K562 (cell line): ENCODE measurements around the gene SULT6B1. TPM values are rescaled to one million over a fixed set of nuclear protein-coding genes. Genes with fewer than 3 reads are reported as not detected.

Source experiments
- BCOR ChIP-seq: fragments of 450-650 bp; IDR thresholded peaks from 2 replicates; pipeline ENCODE4 v1.6.1; 2016
- CHD2 ChIP-seq: IDR thresholded peaks from 2 replicates; pipeline ENCODE4 v1.6.1; 2011; ENCODE audit warnings: low read depth, low read length
- DIDO1 ChIP-seq: fragments of 450-650 bp; IDR thresholded peaks from 2 replicates; pipeline ENCODE4 v1.6.1; 2016; ENCODE audit warnings: low read depth, missing biosample characterization, missing genetic modification characterization
- MAFF ChIP-seq: IDR thresholded peaks from 2 replicates; pipeline ENCODE4 v1.6.1; 2012; ENCODE audit warnings: low read length, improper control_type of control experiment
- MAFG ChIP-seq: fragments of 450-650 bp; conservative IDR thresholded peaks from 2 replicates; pipeline ENCODE4 v1.6.1; 2016; ENCODE audit warnings: missing genetic modification characterization, missing compliant biosample characterization
- MYC ChIP-seq, 2 experiments: fragments of 250-450 bp in 1 of 2; sonication (Bioruptor Pico) in 1 of 2; IDR thresholded peaks; 2 replicates each; pipeline versions ENCODE4 v1.5.1 to v1.6.1; 2012 to 2021; ENCODE audit warnings: low read depth in 2 of 2, borderline replicate concordance in 1 of 2, improper control_type of control experiment in 1 of 2, low read length in 1 of 2, mild to moderate bottlenecking in 1 of 2, moderate library complexity in 1 of 2
- POLR3G ChIP-seq: IDR thresholded peaks from 2 replicates; pipeline ENCODE4 v1.6.1; 2011; ENCODE audit not compliant: insufficient read length, insufficient replicate concordance; ENCODE audit errors: extremely low read depth
- PTTG1 ChIP-seq: fragments of 450-650 bp; IDR thresholded peaks from 2 replicates; pipeline ENCODE4 v1.6.1; 2016; ENCODE audit warnings: low read depth, mild to moderate bottlenecking, missing genetic modification characterization, missing compliant biosample characterization
- ZNF316 ChIP-seq: fragments of 450-650 bp; IDR thresholded peaks from 2 replicates; pipeline ENCODE4 v1.6.1; 2016
- ZNF584 ChIP-seq: fragments of 200-800 bp; sonication (Bioruptor generic); IDR thresholded peaks from 2 replicates; pipeline ENCODE4 v1.6.1; 2016; ENCODE audit warnings: low read depth, mild to moderate bottlenecking, missing genetic modification characterization, missing compliant biosample characterization
- polyA plus RNA-seq, 8 experiments: library from polyadenylated mRNA; depleted of rRNA in 4 of 8; stranded (reverse) in 5 of 8; unstranded in 3 of 8; fragments of >200 nt; fragmentation: Nextera tagmentation in 2 of 8; fragmentation: Illumina TruSeq in 1 of 8; extraction: Ambion mirVana in 2 of 8; extraction: Trizol in 1 of 8; gene quantifications; 2 replicates each; pipeline versions ENCODE4 v1.2.1 to v1.2.3, GENCODE V29; 2011 to 2014; ENCODE audit warnings: inconsistent platforms in 1 of 8, missing spikeins in 1 of 8
- total RNA-seq, 7 experiments: library from RNA; depleted of rRNA in 6 of 7; stranded (reverse); fragments of >200 nt in 6 of 7; fragmentation: Illumina TruSeq in 2 of 7; extraction: Trizol in 2 of 7; gene quantifications; 2 replicates each; pipeline versions ENCODE4 v1.2.1 to v1.2.3, GENCODE V29; 2011 to 2021; ENCODE audit warnings: low replicate concordance in 1 of 7
- TF ChIP-seq, protein P1 (sequence below), 2 experiments: fragments of 150-350 bp in 1 of 2; IDR thresholded peaks; 2 replicates each; pipeline ENCODE4 v1.6.1; 2012 to 2016; ENCODE audit warnings: low read depth in 2 of 2, low read length in 2 of 2, mild to moderate bottlenecking in 1 of 2, moderate library complexity in 1 of 2

Gene SULT6B1
- total and polyA plus RNA-seq, 9 of the 15 experiments (the other 6 are each of a cell fraction or from before 2014, with no cell fraction given) = not detected

DNA sequence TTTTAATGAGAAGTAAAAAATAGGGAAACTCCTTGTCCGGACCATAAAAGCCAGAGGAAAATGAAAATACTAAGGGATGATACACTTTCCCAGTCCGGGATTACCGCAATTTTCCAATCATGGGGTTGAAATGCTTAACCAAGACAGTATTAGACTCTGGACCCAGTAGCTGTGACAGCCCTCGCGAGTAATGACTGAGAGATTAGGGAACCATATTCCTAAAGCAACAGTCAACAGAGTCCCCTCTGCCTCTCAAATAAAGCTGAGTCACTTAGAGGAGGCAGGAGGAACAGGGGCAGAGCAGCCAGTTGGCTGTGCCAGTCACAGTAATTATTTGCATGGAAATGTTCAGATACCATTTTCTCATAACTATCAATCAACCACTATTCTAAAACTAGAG is 69.3 kb downstream of the SULT6B1 start (continued):
- TF ChIP-seq ZNF584 (CRISPR knock-in tag) (no peak), CHD2 (no peak), MAFF (peak; percentile 47; the same call in 1 of the 2 replicates), MAFG (tag) (0 out of 2 replicates have a peak, but pooled peaks have one; percentile 36), DIDO1 (tag) (no peak), PTTG1 (tag) (no peak), BCOR (no peak), POLR3G (no peak), ZNF316 (peak; percentile 22; the same call in 1 of the 2 replicates), MYC (IDR thresholded peaks at IDR 0.05; ENCODE audit: low read depth, low read length) (no peak), MYC (CRISPR knock-in tag; IDR thresholded peaks at IDR 0.05; ENCODE audit: borderline replicate concordance, low read depth) (no peak)
- TF ChIP-seq, protein P1, sequence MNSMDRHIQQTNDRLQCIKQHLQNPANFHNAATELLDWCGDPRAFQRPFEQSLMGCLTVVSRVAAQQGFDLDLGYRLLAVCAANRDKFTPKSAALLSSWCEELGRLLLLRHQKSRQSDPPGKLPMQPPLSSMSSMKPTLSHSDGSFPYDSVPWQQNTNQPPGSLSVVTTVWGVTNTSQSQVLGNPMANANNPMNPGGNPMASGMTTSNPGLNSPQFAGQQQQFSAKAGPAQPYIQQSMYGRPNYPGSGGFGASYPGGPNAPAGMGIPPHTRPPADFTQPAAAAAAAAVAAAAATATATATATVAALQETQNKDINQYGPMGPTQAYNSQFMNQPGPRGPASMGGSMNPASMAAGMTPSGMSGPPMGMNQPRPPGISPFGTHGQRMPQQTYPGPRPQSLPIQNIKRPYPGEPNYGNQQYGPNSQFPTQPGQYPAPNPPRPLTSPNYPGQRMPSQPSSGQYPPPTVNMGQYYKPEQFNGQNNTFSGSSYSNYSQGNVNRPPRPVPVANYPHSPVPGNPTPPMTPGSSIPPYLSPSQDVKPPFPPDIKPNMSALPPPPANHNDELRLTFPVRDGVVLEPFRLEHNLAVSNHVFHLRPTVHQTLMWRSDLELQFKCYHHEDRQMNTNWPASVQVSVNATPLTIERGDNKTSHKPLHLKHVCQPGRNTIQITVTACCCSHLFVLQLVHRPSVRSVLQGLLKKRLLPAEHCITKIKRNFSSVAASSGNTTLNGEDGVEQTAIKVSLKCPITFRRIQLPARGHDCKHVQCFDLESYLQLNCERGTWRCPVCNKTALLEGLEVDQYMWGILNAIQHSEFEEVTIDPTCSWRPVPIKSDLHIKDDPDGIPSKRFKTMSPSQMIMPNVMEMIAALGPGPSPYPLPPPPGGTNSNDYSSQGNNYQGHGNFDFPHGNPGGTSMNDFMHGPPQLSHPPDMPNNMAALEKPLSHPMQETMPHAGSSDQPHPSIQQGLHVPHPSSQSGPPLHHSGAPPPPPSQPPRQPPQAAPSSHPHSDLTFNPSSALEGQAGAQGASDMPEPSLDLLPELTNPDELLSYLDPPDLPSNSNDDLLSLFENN (IDR thresholded peaks at IDR 0.05; ENCODE audit: low read depth in 2 of 2, low read length in 2 of 2) = no peak

Other genes starting within 250 kb of the SULT6B1 start
Only the 7 nearest of the 9 such genes appear.
- 9.8 and 13.6 TPM in 2 replicates for gene HEATR5B, start 104.3 kb downstream of the SULT6B1 start, total RNA-seq (2014; rRNA removed)
- gene HEATR5B, start 104.3 kb downstream of the SULT6B1 start, total RNA-seq (2014; rRNA removed; fragmentation: Illumina TruSeq; extraction: Trizol) = 16.9 and 18.2 TPM in 2 replicates
- 15.5 and 17.6 TPM in 2 replicates for gene HEATR5B, start 104.3 kb downstream of the SULT6B1 start, total RNA-seq (2015; rRNA removed; fragmentation: Illumina TruSeq; extraction: Trizol)
- gene HEATR5B, start 104.3 kb downstream of the SULT6B1 start, total RNA-seq (2021) = 12.2 and 12.7 TPM in 2 replicates
- 18.4 and 21.7 TPM in 2 replicates for gene HEATR5B, start 104.3 kb downstream of the SULT6B1 start, polyA plus RNA-seq (2011; rRNA removed)
- gene HEATR5B, start 104.3 kb downstream of the SULT6B1 start, polyA plus RNA-seq (2014; fragmentation: Illumina TruSeq; extraction: Trizol) = 10.2 and 10.8 TPM in 2 replicates
- gene HEATR5B, start 104.3 kb downstream of the SULT6B1 start, polyA plus RNA-seq (2014; fragmentation: Nextera tagmentation; extraction: Ambion mirVana) = 1 to 10 TPM; 4.2 to 4.7 TPM
- 10.1 and 10.6 TPM in 2 replicates for gene HEATR5B, start 104.3 kb downstream of the SULT6B1 start, polyA plus RNA-seq (2014; rRNA removed)
- gene GPATCH11, start 104.2 kb downstream of the SULT6B1 start, total RNA-seq (2014; rRNA removed) = 10.0 and 11.3 TPM in 2 replicates
- 23.9 and 27.1 TPM in 2 replicates for gene GPATCH11, start 104.2 kb downstream of the SULT6B1 start, total RNA-seq (2014; rRNA removed; fragmentation: Illumina TruSeq; extraction: Trizol)
- gene GPATCH11, start 104.2 kb downstream of the SULT6B1 start, total RNA-seq (2015; rRNA removed; fragmentation: Illumina TruSeq; extraction: Trizol) = 20.0 and 22.8 TPM in 2 replicates
- 9.9 and 10.5 TPM in 2 replicates for gene GPATCH11, start 104.2 kb downstream of the SULT6B1 start, total RNA-seq (2021)
- 12.9 and 18.1 TPM in 2 replicates for gene GPATCH11, start 104.2 kb downstream of the SULT6B1 start, polyA plus RNA-seq (2011; rRNA removed)
- gene GPATCH11, start 104.2 kb downstream of the SULT6B1 start, polyA plus RNA-seq (2014; fragmentation: Illumina TruSeq; extraction: Trizol) = 18.2 and 21.5 TPM in 2 replicates
- gene GPATCH11, start 104.2 kb downstream of the SULT6B1 start, polyA plus RNA-seq (2014; fragmentation: Nextera tagmentation; extraction: Ambion mirVana) = 10 to 100 TPM in 1 of 2 experiments, 1 to 10 TPM in 1; 7.9 to 11.3 TPM
- gene GPATCH11, start 104.2 kb downstream of the SULT6B1 start, polyA plus RNA-seq (2014; rRNA removed) = 15.2 and 15.6 TPM in 2 replicates
- gene EIF2AK2, start 31.7 kb downstream of the SULT6B1 start, total RNA-seq (2014; rRNA removed) = 6.8 and 11.6 TPM in 2 replicates
- 18.8 and 23.2 TPM in 2 replicates for gene EIF2AK2, start 31.7 kb downstream of the SULT6B1 start, total RNA-seq (2014; rRNA removed; fragmentation: Illumina TruSeq; extraction: Trizol)
- gene EIF2AK2, start 31.7 kb downstream of the SULT6B1 start, total RNA-seq (2015; rRNA removed; fragmentation: Illumina TruSeq; extraction: Trizol) = 15.6 and 18.8 TPM in 2 replicates
- 17.2 and 17.6 TPM in 2 replicates for gene EIF2AK2, start 31.7 kb downstream of the SULT6B1 start, total RNA-seq (2021)
- 10.8 and 13.3 TPM in 2 replicates for gene EIF2AK2, start 31.7 kb downstream of the SULT6B1 start, polyA plus RNA-seq (2011; rRNA removed)
- 14.7 and 19.5 TPM in 2 replicates for gene EIF2AK2, start 31.7 kb downstream of the SULT6B1 start, polyA plus RNA-seq (2014; fragmentation: Illumina TruSeq; extraction: Trizol)
- gene EIF2AK2, start 31.7 kb downstream of the SULT6B1 start, polyA plus RNA-seq (2014; fragmentation: Nextera tagmentation; extraction: Ambion mirVana) = 1 to 10 TPM; 3.8 to 5.6 TPM
- 10.7 and 12.5 TPM in 2 replicates for gene EIF2AK2, start 31.7 kb downstream of the SULT6B1 start, polyA plus RNA-seq (2014; rRNA removed)
- gene CEBPZOS, start 7.8 kb upstream of the SULT6B1 start, total RNA-seq (2014; rRNA removed) = 19.7 and 21.7 TPM in 2 replicates
- gene CEBPZOS, start 7.8 kb upstream of the SULT6B1 start, total RNA-seq (2014; rRNA removed; fragmentation: Illumina TruSeq; extraction: Trizol) = 41.5 and 46.3 TPM in 2 replicates
- 28.5 and 32.1 TPM in 2 replicates for gene CEBPZOS, start 7.8 kb upstream of the SULT6B1 start, total RNA-seq (2015; rRNA removed; fragmentation: Illumina TruSeq; extraction: Trizol)
- 48.0 and 48.9 TPM in 2 replicates for gene CEBPZOS, start 7.8 kb upstream of the SULT6B1 start, total RNA-seq (2021)
- gene CEBPZOS, start 7.8 kb upstream of the SULT6B1 start, polyA plus RNA-seq (2011; rRNA removed) = 48.8 and 53.7 TPM in 2 replicates
- 46.4 and 59.2 TPM in 2 replicates for gene CEBPZOS, start 7.8 kb upstream of the SULT6B1 start, polyA plus RNA-seq (2014; fragmentation: Illumina TruSeq; extraction: Trizol)
- gene CEBPZOS, start 7.8 kb upstream of the SULT6B1 start, polyA plus RNA-seq (2014; fragmentation: Nextera tagmentation; extraction: Ambion mirVana) = 10 to 100 TPM; 28.5 to 64.8 TPM
- gene CEBPZOS, start 7.8 kb upstream of the SULT6B1 start, polyA plus RNA-seq (2014; rRNA removed) = 46.7 and 62.4 TPM in 2 replicates
- 63.5 and 77.1 TPM in 2 replicates for gene CEBPZ, start 42.9 kb upstream of the SULT6B1 start, total RNA-seq (2014; rRNA removed)
- 160 and 192 TPM in 2 replicates for gene CEBPZ, start 42.9 kb upstream of the SULT6B1 start, total RNA-seq (2014; rRNA removed; fragmentation: Illumina TruSeq; extraction: Trizol)
- gene CEBPZ, start 42.9 kb upstream of the SULT6B1 start, total RNA-seq (2015; rRNA removed; fragmentation: Illumina TruSeq; extraction: Trizol) = 111 and 118 TPM in 2 replicates
- gene CEBPZ, start 42.9 kb upstream of the SULT6B1 start, total RNA-seq (2021) = 84.9 and 91.4 TPM in 2 replicates
- 30.2 and 49.7 TPM in 2 replicates for gene CEBPZ, start 42.9 kb upstream of the SULT6B1 start, polyA plus RNA-seq (2011; rRNA removed)
- 74.8 and 82.8 TPM in 2 replicates for gene CEBPZ, start 42.9 kb upstream of the SULT6B1 start, polyA plus RNA-seq (2014; fragmentation: Illumina TruSeq; extraction: Trizol)
- gene CEBPZ, start 42.9 kb upstream of the SULT6B1 start, polyA plus RNA-seq (2014; fragmentation: Nextera tagmentation; extraction: Ambion mirVana) = 100 to 1,000 TPM in 1 of 2 experiments, 10 to 100 TPM in 1; 56.5 to 102 TPM
- gene CEBPZ, start 42.9 kb upstream of the SULT6B1 start, polyA plus RNA-seq (2014; rRNA removed) = 63.3 and 68.1 TPM in 2 replicates
- gene NDUFAF7, start 43.0 kb upstream of the SULT6B1 start, total RNA-seq (2014; rRNA removed) = 12.9 and 14.9 TPM in 2 replicates
- gene NDUFAF7, start 43.0 kb upstream of the SULT6B1 start, total RNA-seq (2014; rRNA removed; fragmentation: Illumina TruSeq; extraction: Trizol) = 29.3 and 31.5 TPM in 2 replicates
- 23.4 and 23.9 TPM in 2 replicates for gene NDUFAF7, start 43.0 kb upstream of the SULT6B1 start, total RNA-seq (2015; rRNA removed; fragmentation: Illumina TruSeq; extraction: Trizol)
- 20.7 and 23.4 TPM in 2 replicates for gene NDUFAF7, start 43.0 kb upstream of the SULT6B1 start, total RNA-seq (2021)
- gene NDUFAF7, start 43.0 kb upstream of the SULT6B1 start, polyA plus RNA-seq (2011; rRNA removed) = 31.9 and 41.6 TPM in 2 replicates
- gene NDUFAF7, start 43.0 kb upstream of the SULT6B1 start, polyA plus RNA-seq (2014; fragmentation: Illumina TruSeq; extraction: Trizol) = 20.6 and 22.1 TPM in 2 replicates
- 10 to 100 TPM; 18.9 to 25.0 TPM for gene NDUFAF7, start 43.0 kb upstream of the SULT6B1 start, polyA plus RNA-seq (2014; fragmentation: Nextera tagmentation; extraction: Ambion mirVana)
- gene NDUFAF7, start 43.0 kb upstream of the SULT6B1 start, polyA plus RNA-seq (2014; rRNA removed) = 30.1 and 34.3 TPM in 2 replicates
- gene PRKD3, start 136.2 kb upstream of the SULT6B1 start, total RNA-seq (2014; rRNA removed) = 14.1 and 14.2 TPM in 2 replicates
- 24.3 and 24.5 TPM in 2 replicates for gene PRKD3, start 136.2 kb upstream of the SULT6B1 start, total RNA-seq (2014; rRNA removed; fragmentation: Illumina TruSeq; extraction: Trizol)
- 19.9 and 22.7 TPM in 2 replicates for gene PRKD3, start 136.2 kb upstream of the SULT6B1 start, total RNA-seq (2015; rRNA removed; fragmentation: Illumina TruSeq; extraction: Trizol)
- 17.7 and 20.7 TPM in 2 replicates for gene PRKD3, start 136.2 kb upstream of the SULT6B1 start, total RNA-seq (2021)
- gene PRKD3, start 136.2 kb upstream of the SULT6B1 start, polyA plus RNA-seq (2011; rRNA removed) = 19.7 and 26.7 TPM in 2 replicates
- 16.7 and 17.0 TPM in 2 replicates for gene PRKD3, start 136.2 kb upstream of the SULT6B1 start, polyA plus RNA-seq (2014; fragmentation: Illumina TruSeq; extraction: Trizol)
- gene PRKD3, start 136.2 kb upstream of the SULT6B1 start, polyA plus RNA-seq (2014; fragmentation: Nextera tagmentation; extraction: Ambion mirVana) = 1 to 10 TPM; 4.7 to 9.2 TPM
- gene PRKD3, start 136.2 kb upstream of the SULT6B1 start, polyA plus RNA-seq (2014; rRNA removed) = 12.1 and 12.3 TPM in 2 replicates